ENCODE measurements around the gene RNFT2. TPM values are rescaled to one million over a fixed set of nuclear protein-coding genes. Genes with fewer than 3 reads are reported as not detected.

Gene RNFT2
- total RNA-seq, 1 experiment from 2014 or later, result 12.3 TPM

DNA sequence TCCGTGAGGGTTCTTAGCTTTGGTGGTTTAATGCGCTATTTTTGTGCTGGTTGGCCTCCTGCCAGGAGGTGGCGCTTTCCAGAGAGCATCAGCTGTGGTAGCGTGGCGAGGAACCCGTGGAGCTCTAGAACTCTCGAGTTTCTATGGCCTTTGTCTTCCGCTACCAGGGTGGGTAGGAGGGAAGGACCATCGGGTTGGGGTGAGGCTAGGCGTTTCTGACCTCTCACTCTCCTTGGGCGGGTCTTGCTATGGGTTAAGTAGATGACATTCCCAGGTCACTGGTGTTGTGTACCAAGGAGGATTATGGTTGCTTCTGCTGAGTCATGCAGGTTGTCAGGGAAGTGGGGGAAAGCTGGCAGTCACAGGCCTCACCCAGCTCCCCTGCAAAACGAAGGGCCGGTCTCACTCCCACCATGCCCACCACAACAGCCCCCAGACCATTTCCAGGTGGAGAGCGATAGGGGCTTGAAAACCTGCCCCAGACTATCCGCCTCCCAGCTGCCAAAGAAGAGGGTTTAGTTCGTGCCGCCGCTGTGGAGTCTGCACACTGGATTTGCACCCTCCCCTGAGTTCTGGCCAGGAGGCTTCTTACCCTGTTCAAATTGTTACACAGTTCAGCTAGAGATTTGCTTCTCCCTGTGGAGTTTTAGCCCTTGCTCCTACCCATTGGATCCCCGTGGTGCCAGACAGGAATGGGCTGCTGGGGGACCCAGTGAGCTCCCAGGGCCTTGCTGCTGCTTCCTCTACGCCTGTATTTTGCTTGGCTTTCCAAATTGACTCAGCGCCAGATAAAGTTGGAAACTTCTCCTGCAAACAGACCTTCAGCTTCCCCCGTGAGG is 21.9 kb downstream of the RNFT2 start:
- ChIA-PET CTCF (interaction anchor here (0.6 kb wide), 2 partner anchors 16 to 731 kb away, joined by 3 to 5 read pairs; no protein-coding TSS in a partner anchor), POLR2A (no interaction called here)
- Histone ChIP-seq H3K9me3 (ENCODE audit: control insufficient read depth, insufficient read depth, low read depth, low read length) (no peaks in the 10 kb centered on the region), H3K36me3 (ENCODE audit: control insufficient read depth, insufficient read depth, low read length) (no peaks in the 10 kb centered on the region), H3K27ac (ENCODE audit: low read length) (no peak overlapping the region), H3K27me3 (ENCODE audit: control insufficient read depth, insufficient read depth, low read length) (no peaks in the 10 kb centered on the region), H3K4me1 (ENCODE audit: control insufficient read depth, insufficient read depth, low read length) (no peaks in the 10 kb centered on the region), H3K4me3 (ENCODE audit: low read depth in 2 of 2, low read length in 2 of 2) (no peak overlapping the region)
- ATAC-seq (no peak), DNase-seq (ENCODE audit: low read depth, low spot score) (no peak)
- TF ChIP-seq, protein P1, sequence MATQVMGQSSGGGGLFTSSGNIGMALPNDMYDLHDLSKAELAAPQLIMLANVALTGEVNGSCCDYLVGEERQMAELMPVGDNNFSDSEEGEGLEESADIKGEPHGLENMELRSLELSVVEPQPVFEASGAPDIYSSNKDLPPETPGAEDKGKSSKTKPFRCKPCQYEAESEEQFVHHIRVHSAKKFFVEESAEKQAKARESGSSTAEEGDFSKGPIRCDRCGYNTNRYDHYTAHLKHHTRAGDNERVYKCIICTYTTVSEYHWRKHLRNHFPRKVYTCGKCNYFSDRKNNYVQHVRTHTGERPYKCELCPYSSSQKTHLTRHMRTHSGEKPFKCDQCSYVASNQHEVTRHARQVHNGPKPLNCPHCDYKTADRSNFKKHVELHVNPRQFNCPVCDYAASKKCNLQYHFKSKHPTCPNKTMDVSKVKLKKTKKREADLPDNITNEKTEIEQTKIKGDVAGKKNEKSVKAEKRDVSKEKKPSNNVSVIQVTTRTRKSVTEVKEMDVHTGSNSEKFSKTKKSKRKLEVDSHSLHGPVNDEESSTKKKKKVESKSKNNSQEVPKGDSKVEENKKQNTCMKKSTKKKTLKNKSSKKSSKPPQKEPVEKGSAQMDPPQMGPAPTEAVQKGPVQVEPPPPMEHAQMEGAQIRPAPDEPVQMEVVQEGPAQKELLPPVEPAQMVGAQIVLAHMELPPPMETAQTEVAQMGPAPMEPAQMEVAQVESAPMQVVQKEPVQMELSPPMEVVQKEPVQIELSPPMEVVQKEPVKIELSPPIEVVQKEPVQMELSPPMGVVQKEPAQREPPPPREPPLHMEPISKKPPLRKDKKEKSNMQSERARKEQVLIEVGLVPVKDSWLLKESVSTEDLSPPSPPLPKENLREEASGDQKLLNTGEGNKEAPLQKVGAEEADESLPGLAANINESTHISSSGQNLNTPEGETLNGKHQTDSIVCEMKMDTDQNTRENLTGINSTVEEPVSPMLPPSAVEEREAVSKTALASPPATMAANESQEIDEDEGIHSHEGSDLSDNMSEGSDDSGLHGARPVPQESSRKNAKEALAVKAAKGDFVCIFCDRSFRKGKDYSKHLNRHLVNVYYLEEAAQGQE (IDR thresholded peaks at IDR 0.05; ENCODE audit: insufficient read depth in 1 of 2, low read depth in 2 of 2, low read length in 1 of 2), result no peak
- TF ChIP-seq POLR2AphosphoS5 (IDR thresholded peaks at IDR 0.05; ENCODE audit: low read depth, low read length), result no peak
- no peak for TF ChIP-seq TCF7L2 (IDR thresholded peaks at IDR 0.05; ENCODE audit: low read depth, low read length)
- TF ChIP-seq SIN3A (IDR thresholded peaks at IDR 0.05; ENCODE audit: borderline replicate concordance, insufficient read depth, low read depth, low read length), result no peak
- TF ChIP-seq, protein P2, sequence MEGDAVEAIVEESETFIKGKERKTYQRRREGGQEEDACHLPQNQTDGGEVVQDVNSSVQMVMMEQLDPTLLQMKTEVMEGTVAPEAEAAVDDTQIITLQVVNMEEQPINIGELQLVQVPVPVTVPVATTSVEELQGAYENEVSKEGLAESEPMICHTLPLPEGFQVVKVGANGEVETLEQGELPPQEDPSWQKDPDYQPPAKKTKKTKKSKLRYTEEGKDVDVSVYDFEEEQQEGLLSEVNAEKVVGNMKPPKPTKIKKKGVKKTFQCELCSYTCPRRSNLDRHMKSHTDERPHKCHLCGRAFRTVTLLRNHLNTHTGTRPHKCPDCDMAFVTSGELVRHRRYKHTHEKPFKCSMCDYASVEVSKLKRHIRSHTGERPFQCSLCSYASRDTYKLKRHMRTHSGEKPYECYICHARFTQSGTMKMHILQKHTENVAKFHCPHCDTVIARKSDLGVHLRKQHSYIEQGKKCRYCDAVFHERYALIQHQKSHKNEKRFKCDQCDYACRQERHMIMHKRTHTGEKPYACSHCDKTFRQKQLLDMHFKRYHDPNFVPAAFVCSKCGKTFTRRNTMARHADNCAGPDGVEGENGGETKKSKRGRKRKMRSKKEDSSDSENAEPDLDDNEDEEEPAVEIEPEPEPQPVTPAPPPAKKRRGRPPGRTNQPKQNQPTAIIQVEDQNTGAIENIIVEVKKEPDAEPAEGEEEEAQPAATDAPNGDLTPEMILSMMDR (IDR thresholded peaks at IDR 0.05), result no peak
- in situ Hi-C loops (cut with HindIII; ENCODE audit: low pct_unique_long_range_greater_than_20kb, low sequenced_read_pairs) (no loop called here), intact Hi-C loops (cut with micrococcal nuclease; ENCODE audit: unreplicated experiment) (no loop called here)
- BruUV-seq (replicated peaks), result no TSS peak

DNA sequence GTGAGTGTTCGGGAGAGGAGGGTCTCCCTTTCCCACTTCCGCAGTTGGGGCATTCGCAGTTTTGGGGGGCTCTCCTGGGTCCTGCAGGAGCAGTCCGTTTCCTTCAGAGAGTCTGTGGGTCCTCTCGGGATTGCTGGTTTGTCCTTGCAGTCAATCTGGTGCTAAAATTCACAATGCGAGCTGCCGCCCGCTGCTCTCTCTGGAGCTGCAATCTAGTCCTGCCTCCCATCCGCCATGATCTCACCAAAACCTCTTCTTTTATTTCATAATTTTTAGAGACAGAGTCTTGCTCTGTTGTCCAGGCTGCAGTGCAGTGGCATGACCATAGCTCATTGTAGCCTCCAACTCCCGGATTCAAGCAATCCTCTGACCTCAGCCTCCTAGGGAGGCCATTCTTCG is 22.5 kb downstream of the RNFT2 start:
- CTCF ChIA-PET, result no interaction called here
- BruUV-seq (replicated peaks), result no TSS peak

More for the DNA sequence above, 22.5 kb downstream of the RNFT2 start:
- no peaks in the 10 kb centered on the region for H3K36me3 ChIP-seq (ENCODE audit: control insufficient read depth, insufficient read depth, low read length)
- H3K27ac ChIP-seq (ENCODE audit: low read length), result no peak overlapping the region
- POLR2A ChIA-PET, result no interaction called here
- no peak overlapping the region for H3K4me3 ChIP-seq (ENCODE audit: low read depth in 2 of 2, low read length in 2 of 2)
- no peaks in the 10 kb centered on the region for H3K4me1 ChIP-seq (ENCODE audit: control insufficient read depth, insufficient read depth, low read length)
- no peak for TF ChIP-seq TCF7L2 (IDR thresholded peaks at IDR 0.05; ENCODE audit: low read depth, low read length)
- TF ChIP-seq SIN3A (IDR thresholded peaks at IDR 0.05; ENCODE audit: borderline replicate concordance, insufficient read depth, low read depth, low read length), result no peak
- TF ChIP-seq POLR2AphosphoS5 (IDR thresholded peaks at IDR 0.05; ENCODE audit: low read depth, low read length), result no peak
- TF ChIP-seq, protein P2 (IDR thresholded peaks at IDR 0.05), result no peak
- TF ChIP-seq, protein P1 (IDR thresholded peaks at IDR 0.05; ENCODE audit: insufficient read depth in 1 of 2, low read depth in 2 of 2, low read length in 1 of 2), result no peak
- no peaks in the 10 kb centered on the region for H3K9me3 ChIP-seq (ENCODE audit: control insufficient read depth, insufficient read depth, low read depth, low read length)
- ATAC-seq (no peak), DNase-seq (ENCODE audit: low read depth, low spot score) (no peak)
- in situ Hi-C loops (cut with HindIII; ENCODE audit: low pct_unique_long_range_greater_than_20kb, low sequenced_read_pairs), result no loop called here
- H3K27me3 ChIP-seq (ENCODE audit: control insufficient read depth, insufficient read depth, low read length), result no peaks in the 10 kb centered on the region
- intact Hi-C loops (cut with micrococcal nuclease; ENCODE audit: unreplicated experiment), result no loop called here

Measured in Panc1 (cell line).